Activated naive CD8-positive, alpha-beta T cell treated with anti-CD3 and anti-CD28 coated beads, Interleukin-2, amount 10 ng/mL, durations not matched to agents 7 days and 5 days (primary cell): ENCODE measurements around the gene LRCH1. TPM values are rescaled to one million over a fixed set of nuclear protein-coding genes. Genes with fewer than 3 reads are reported as not detected.

Experiments
- ATAC-seq: fragments of 150-1000 bp; cut with Tn5 transposase; one replicate; pipeline ENCODE4 v1.10.0; 2021; ENCODE audit warnings: low read depth, moderate library complexity
- POLR2A ChIA-PET: fragments of 350-600 bp; sonication (Branson Sonifier 250); formaldehyde crosslinking; loops from one replicate; lab custom pipeline; 2021; ENCODE audit warnings: antibody characterized with exemption; lab: Charles Lee
- DNase-seq: peaks from one replicate; pipeline ENCODE4 v3.0.0; 2021
- H3K27ac Mint-ChIP-seq: one replicate; pipeline ENCODE4 v1.8.0; 2022; ENCODE audit warnings: mild to moderate bottlenecking, mixed read lengths
- H3K27me3 Mint-ChIP-seq: one replicate; pipeline ENCODE4 v1.8.0; 2022; ENCODE audit warnings: mild to moderate bottlenecking, moderate library complexity, mixed read lengths
- H3K36me3 Mint-ChIP-seq: one replicate; pipeline ENCODE4 v1.8.0; 2021; ENCODE audit warnings: mild to moderate bottlenecking, mixed read lengths
- H3K4me1 Mint-ChIP-seq: one replicate; pipeline ENCODE4 v1.8.0; 2021; ENCODE audit warnings: mixed read lengths
- H3K4me3 Mint-ChIP-seq: one replicate; pipeline ENCODE4 v1.8.0; 2022; ENCODE audit warnings: mild to moderate bottlenecking, moderate library complexity, mixed read lengths
- H3K9me3 Mint-ChIP-seq: one replicate; pipeline ENCODE4 v1.8.0; 2021; ENCODE audit warnings: mixed read lengths
- total RNA-seq, 2 experiments: library from RNA; stranded (reverse); gene quantifications; one replicate each; pipeline ENCODE4 v1.2.3, GENCODE V29; 2021

The LRCH1 gene
- total RNA-seq, 2 experiments from 2014 or later, result 18.5 to 18.9 TPM

- POLR2A ChIA-PET, result no interaction called here
- DNase-seq (no peak), ATAC-seq (no peak)
- H3K27ac Mint-ChIP-seq, result no peak overlapping the region
- H3K4me1 Mint-ChIP-seq, result peaks cover 39% of the 10 kb centered on the region
- H3K4me3 Mint-ChIP-seq, result no peak overlapping the region
- peaks cover 4% of the 10 kb centered on the region for H3K36me3 Mint-ChIP-seq
- H3K9me3 Mint-ChIP-seq, result no peaks in the 10 kb centered on the region
- no peaks in the 10 kb centered on the region for H3K27me3 Mint-ChIP-seq
These were observed 55.0 kb downstream of the LRCH1 start for GRCh38 chr13:46607768-46608564.

DNA sequence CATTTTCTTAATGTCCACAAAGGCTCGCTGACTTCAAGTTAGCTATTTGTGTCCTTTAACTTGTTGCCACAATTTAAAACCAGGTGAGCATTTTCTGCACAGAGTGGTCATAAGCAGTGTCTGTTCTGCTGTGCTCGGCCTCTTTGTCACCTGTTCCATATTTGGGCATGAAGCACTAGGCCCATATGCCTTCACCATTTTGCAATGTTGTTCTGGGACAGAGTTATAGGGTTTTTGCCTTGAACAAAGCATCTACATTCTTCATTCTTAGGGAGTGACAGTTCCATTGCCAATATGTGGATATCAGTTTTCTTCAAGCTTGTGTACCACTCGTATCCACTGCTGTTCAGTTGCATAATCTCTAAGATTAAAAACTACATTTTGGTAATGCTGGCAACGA lies 56.1 kb downstream of the LRCH1 start:
- Mint-ChIP-seq H3K36me3 (peaks cover 4% of the 10 kb centered on the region), H3K4me1 (peaks cover 35% of the 10 kb centered on the region), H3K27ac (no peak overlapping the region), H3K9me3 (no peaks in the 10 kb centered on the region), H3K27me3 (no peaks in the 10 kb centered on the region), H3K4me3 (no peak overlapping the region)
- POLR2A ChIA-PET, result no interaction called here
- DNase-seq (no peak), ATAC-seq (no peak)

DNA sequence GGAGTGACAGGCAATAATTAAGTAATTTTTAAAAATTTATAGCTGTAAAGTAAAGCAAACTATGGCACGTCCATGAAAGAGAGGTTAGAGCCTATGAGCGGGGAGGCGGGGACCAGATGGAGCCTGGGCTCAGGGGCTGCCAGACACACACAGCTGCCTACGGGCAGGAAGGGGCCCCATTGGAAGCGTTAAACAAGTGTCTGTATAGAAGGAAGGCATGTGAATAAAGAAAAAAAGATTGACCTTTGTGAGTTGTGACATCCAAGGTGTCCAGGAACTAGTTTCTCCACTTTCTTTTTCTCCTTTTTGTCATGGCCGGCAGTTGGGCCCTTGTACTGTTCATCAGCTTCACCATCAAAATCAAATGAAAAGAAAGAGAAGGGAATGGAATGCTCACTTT lies 56.8 kb downstream of the LRCH1 start:
- POLR2A ChIA-PET, result no interaction called here
- Mint-ChIP-seq H3K4me1 (peaks cover 36% of the 10 kb centered on the region), H3K9me3 (no peaks in the 10 kb centered on the region), H3K36me3 (peaks cover 6% of the 10 kb centered on the region), H3K4me3 (no peak overlapping the region), H3K27me3 (no peaks in the 10 kb centered on the region), H3K27ac (no peak overlapping the region)
- no peak for ATAC-seq
- no peak for DNase-seq

GRCh38 chr13:46612267-46612666 lies 59.3 kb downstream of the LRCH1 start:
- Mint-ChIP-seq H3K9me3 (no peaks in the 10 kb centered on the region), H3K27me3 (no peaks in the 10 kb centered on the region), H3K36me3 (peaks cover 7% of the 10 kb centered on the region), H3K4me1 (peaks cover 27% of the 10 kb centered on the region), H3K4me3 (no peak overlapping the region), H3K27ac (no peak overlapping the region)
- ATAC-seq (no peak), DNase-seq (no peak)
- POLR2A ChIA-PET, result no interaction called here

GRCh38 chr13:46613409-46614049 lies 60.6 kb downstream of the LRCH1 start:
- ATAC-seq, result no peak
- H3K4me1 Mint-ChIP-seq, result peaks cover 19% of the 10 kb centered on the region
- POLR2A ChIA-PET, result no interaction called here
- DNase-seq, result no peak
- peaks cover 5% of the 10 kb centered on the region for H3K36me3 Mint-ChIP-seq
- H3K27ac Mint-ChIP-seq, result no peak overlapping the region
- no peaks in the 10 kb centered on the region for H3K9me3 Mint-ChIP-seq
- no peak overlapping the region for H3K4me3 Mint-ChIP-seq
- no peaks in the 10 kb centered on the region for H3K27me3 Mint-ChIP-seq

GRCh38 chr13:46614582-46614981 lies 61.6 kb downstream of the LRCH1 start:
- Mint-ChIP-seq H3K36me3 (peaks cover 5% of the 10 kb centered on the region), H3K27me3 (no peaks in the 10 kb centered on the region), H3K27ac (no peak overlapping the region), H3K4me3 (no peak overlapping the region), H3K4me1 (peaks cover 17% of the 10 kb centered on the region), H3K9me3 (no peaks in the 10 kb centered on the region)
- DNase-seq, result no peak
- no peak for ATAC-seq
- POLR2A ChIA-PET, result no interaction called here

- POLR2A ChIA-PET, result no interaction called here
- H3K4me3 Mint-ChIP-seq, result no peak overlapping the region
- H3K36me3 Mint-ChIP-seq, result peaks cover 5% of the 10 kb centered on the region
- H3K27ac Mint-ChIP-seq, result no peak overlapping the region
- H3K4me1 Mint-ChIP-seq, result peaks cover 17% of the 10 kb centered on the region
- DNase-seq, result no peak
- H3K27me3 Mint-ChIP-seq, result no peaks in the 10 kb centered on the region
- no peak for ATAC-seq
- H3K9me3 Mint-ChIP-seq, result no peaks in the 10 kb centered on the region
These were observed 63.0 kb downstream of the LRCH1 start for GRCh38 chr13:46615888-46616531.

DNA sequence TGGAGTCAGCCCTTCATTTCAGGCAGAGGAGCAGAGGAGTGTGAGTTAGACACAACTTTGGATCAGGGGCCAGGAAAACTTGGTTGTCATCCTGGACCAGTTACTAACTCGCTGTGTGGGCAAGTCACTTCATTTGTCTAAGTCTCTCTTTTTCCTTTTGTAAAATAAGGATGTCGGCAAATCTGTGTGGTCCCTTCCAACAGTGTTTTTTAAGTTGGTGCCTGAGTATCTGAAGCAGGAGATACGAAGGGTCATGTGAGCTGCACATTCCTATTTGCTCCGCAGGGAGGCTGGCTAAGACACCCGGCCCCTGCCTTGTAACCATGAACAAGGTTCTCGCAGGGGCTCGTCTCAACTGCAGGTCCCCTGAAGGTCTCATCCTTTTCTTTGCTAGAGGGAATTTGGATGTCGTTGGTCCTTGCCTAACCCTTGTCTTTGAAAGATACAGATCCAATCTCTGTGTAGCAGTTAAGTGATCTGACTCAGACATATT lies 64.3 kb downstream of the LRCH1 start:
- ATAC-seq, result no peak
- Mint-ChIP-seq H3K27ac (peak overlapping the region; percentile 49), H3K4me3 (no peak overlapping the region), H3K27me3 (no peaks in the 10 kb centered on the region), H3K4me1 (peaks cover 20% of the 10 kb centered on the region), H3K36me3 (peaks cover 5% of the 10 kb centered on the region), H3K9me3 (no peaks in the 10 kb centered on the region)
- no peak for DNase-seq
- POLR2A ChIA-PET, result no interaction called here

GRCh38 chr13:46617885-46618284 lies 64.9 kb downstream of the LRCH1 start:
- no peak for DNase-seq
- no peak overlapping the region for H3K27ac Mint-ChIP-seq
- peaks cover 18% of the 10 kb centered on the region for H3K4me1 Mint-ChIP-seq
- H3K9me3 Mint-ChIP-seq, result no peaks in the 10 kb centered on the region
- H3K36me3 Mint-ChIP-seq, result peaks cover 5% of the 10 kb centered on the region
- H3K27me3 Mint-ChIP-seq, result no peaks in the 10 kb centered on the region
- H3K4me3 Mint-ChIP-seq, result no peak overlapping the region
- ATAC-seq, result no peak
- POLR2A ChIA-PET, result no interaction called here

GRCh38 chr13:46618694-46619254 lies 65.8 kb downstream of the LRCH1 start:
- H3K27ac Mint-ChIP-seq, result no peak overlapping the region
- H3K27me3 Mint-ChIP-seq, result no peaks in the 10 kb centered on the region
- DNase-seq (no peak), ATAC-seq (no peak)
- no peaks in the 10 kb centered on the region for H3K9me3 Mint-ChIP-seq
- POLR2A ChIA-PET, result no interaction called here
- H3K4me3 Mint-ChIP-seq, result no peak overlapping the region
- peaks cover 5% of the 10 kb centered on the region for H3K36me3 Mint-ChIP-seq
- H3K4me1 Mint-ChIP-seq, result peaks cover 21% of the 10 kb centered on the region

- peaks cover 22% of the 10 kb centered on the region for H3K4me1 Mint-ChIP-seq
- H3K9me3 Mint-ChIP-seq, result no peaks in the 10 kb centered on the region
- POLR2A ChIA-PET, result interaction anchor here (0.7 kb wide), 1 partner anchor 14 kb away, joined by 3 read pairs; no protein-coding TSS in a partner anchor
- H3K27me3 Mint-ChIP-seq, result no peaks in the 10 kb centered on the region
- H3K36me3 Mint-ChIP-seq, result peaks cover 2% of the 10 kb centered on the region
- DNase-seq (no peak), ATAC-seq (no peak)
- no peak overlapping the region for H3K4me3 Mint-ChIP-seq
- no peak overlapping the region for H3K27ac Mint-ChIP-seq
These were observed 67.1 kb downstream of the LRCH1 start for GRCh38 chr13:46620029-46620428.

DNA sequence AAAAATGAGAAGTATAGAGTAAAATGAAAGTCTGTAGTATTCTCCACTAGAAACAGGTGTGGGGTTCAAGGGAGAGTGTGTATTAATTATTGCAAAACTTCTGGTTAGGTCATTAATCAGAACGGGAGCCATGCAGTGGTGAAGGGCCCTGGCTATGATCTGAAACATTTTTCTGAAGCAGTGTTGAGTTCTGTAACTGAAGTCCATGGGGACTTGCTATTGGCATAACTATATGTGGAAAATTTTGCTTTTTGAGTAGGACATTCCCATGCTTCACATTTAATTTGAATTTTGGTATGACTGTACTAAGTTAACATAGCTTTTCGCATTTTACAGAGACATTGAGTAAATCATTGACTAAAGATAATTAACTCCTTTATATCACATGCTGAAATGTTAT lies 67.5 kb downstream of the LRCH1 start:
- ATAC-seq (no peak), DNase-seq (no peak)
- Mint-ChIP-seq H3K4me1 (peaks cover 25% of the 10 kb centered on the region), H3K9me3 (no peaks in the 10 kb centered on the region), H3K4me3 (no peak overlapping the region), H3K27me3 (no peaks in the 10 kb centered on the region), H3K27ac (no peak overlapping the region), H3K36me3 (peaks cover 2% of the 10 kb centered on the region)
- POLR2A ChIA-PET, result interaction anchor here (0.5 kb wide), 1 partner anchor 15 kb away, joined by 4 read pairs; no protein-coding TSS in a partner anchor

DNA sequence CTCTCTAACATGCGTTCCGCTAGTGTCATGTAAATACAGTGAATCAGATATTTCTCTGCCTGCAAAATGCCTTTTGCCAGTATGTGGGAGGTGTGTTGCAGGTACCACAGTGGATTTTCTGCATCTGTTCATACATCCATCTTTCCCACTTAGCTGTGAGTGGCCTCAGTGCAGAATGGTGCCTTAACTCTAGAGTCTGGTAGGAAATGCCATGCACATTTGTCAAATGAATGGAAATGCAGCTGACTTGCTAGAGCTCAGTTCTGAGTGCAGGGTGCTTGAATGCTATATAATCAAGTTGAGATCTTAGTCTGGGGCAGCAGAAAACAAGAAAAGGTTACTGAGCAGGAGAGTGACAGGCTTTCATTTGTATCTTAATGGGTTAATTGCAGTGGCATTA lies 68.2 kb downstream of the LRCH1 start:
- no peaks in the 10 kb centered on the region for H3K9me3 Mint-ChIP-seq
- H3K27ac Mint-ChIP-seq, result no peak overlapping the region
- H3K27me3 Mint-ChIP-seq, result no peaks in the 10 kb centered on the region
- H3K36me3 Mint-ChIP-seq, result no peaks in the 10 kb centered on the region
- ATAC-seq (no peak), DNase-seq (no peak)
- POLR2A ChIA-PET, result interaction anchor here (0.5 kb wide), 1 partner anchor 15 kb away, joined by 4 read pairs; no protein-coding TSS in a partner anchor
- H3K4me1 Mint-ChIP-seq, result peaks cover 24% of the 10 kb centered on the region
- H3K4me3 Mint-ChIP-seq, result no peak overlapping the region
